NCI-H2171 (cell line): ENCODE results near the gene APLP2.

ENCODE experiments used
- DNase-seq: peaks from one replicate; lab custom pipeline; 2025; lab: John Stamatoyannopoulos, UW

Gene APLP2

DNA sequence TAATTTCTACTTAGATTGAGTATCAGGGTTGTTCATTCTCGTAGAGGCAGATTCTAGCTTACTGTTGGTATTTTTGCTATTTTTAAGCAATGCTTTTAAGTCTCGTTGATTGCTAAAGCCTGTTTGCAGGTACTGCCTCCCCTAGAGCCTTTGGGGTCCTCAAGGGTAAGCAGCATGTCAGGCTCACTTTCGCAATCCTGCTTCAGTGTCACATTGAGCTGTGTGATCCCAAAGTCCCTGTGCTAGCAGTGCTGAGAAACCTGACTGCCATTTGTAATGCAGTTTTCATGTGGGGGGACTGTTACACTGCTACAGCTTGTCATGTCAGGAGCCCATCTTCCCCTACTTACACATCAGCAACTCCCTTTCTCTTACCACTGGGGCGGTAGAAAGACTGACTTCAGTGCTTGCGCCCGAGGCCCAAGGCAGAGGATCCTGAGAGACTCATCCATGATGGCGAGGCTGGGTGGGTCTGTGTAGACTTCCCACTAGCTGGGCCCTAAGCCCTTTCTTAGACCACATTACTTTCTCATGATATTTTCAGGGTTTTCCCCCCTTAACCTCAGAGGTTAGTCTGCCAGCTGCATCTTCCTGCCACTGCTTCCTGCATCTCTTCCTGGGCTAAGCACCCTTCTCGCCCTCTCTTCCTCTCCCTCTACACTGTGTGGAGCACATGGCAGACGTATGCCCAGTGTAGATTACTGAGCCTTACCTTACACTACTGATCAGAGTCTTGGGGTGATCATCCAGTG lies 49.1 kb downstream of the APLP2 start:
- no peak for DNase-seq

GRCh38 chr11:130120045-130120444 lies 50.4 kb downstream of the APLP2 start:
- no peak for DNase-seq

- no peak for DNase-seq
These were observed 51.8 kb downstream of the APLP2 start for GRCh38 chr11:130121445-130121978.

- DNase-seq: no peak
These were observed 52.5 kb downstream of the APLP2 start for GRCh38 chr11:130122141-130122575.

- DNase-seq: no peak
These were observed 53.8 kb downstream of the APLP2 start for GRCh38 chr11:130123414-130124040.

DNA sequence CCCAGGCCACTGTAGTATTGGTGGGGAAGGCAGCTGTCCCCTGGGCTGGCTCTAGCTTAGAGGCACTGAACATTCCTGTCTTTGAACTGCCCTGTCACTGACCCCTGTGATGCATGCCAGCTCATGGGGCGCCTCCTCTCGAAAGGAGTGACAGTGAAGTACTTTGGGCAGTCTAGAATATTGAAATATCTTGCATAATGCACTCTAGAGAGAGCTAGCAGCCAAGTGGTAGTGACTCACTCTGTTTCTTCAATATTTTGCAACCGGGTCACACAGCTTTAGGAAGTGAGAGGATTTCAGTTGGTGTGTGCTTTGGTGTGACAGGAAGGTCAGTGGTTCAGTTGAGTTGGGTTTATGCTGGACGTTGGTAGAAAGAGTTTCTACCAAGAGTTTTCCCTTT lies 54.4 kb downstream of the APLP2 start:
- no peak for DNase-seq

DNA sequence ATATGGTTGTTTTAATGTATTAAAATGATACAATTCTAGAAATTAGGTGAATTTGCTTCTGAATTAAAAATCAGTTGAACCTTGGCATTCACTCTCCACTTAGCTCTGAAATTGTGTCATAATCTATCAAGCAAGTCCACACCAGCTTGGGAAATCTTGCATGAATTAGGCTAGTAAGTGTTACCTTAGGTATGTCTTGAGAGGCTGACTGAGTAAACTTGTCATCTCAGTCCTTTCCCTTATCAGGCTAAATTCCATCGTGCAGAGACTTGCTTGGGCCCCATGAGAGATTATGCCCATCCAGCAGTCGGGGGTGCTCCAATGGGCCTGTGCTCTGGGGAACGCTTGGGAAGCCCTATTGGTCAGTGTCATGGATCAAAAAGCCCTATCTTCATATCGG lies 55.9 kb downstream of the APLP2 start:
- DNase-seq: no peak

GRCh38 chr11:130126516-130126915 lies 56.8 kb downstream of the APLP2 start:
- DNase-seq: no peak

- no peak for DNase-seq
These were observed 57.8 kb downstream of the APLP2 start for GRCh38 chr11:130127509-130127908.

DNA sequence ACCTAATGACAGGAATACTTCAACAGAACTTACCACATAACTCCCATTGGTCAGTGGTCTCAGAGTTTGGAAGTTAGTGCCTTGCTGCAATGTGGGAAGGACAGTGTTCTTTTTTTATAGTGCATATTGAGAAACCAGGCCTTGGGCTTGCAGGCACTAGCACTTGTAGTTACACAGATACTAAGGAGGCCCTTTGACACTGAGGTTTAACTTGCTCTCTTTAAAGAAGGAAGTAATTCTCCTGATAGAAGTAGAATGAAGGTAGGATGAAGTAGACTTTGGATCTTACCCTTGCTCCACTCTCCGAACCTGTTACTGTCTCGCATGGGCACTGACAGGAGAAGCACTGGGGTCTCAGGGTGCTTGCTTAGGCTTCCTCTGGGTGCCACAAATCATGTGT lies 58.9 kb downstream of the APLP2 start:
- no peak for DNase-seq

- DNase-seq: no peak
These were observed 60.2 kb downstream of the APLP2 start for GRCh38 chr11:130129922-130130321.

DNA sequence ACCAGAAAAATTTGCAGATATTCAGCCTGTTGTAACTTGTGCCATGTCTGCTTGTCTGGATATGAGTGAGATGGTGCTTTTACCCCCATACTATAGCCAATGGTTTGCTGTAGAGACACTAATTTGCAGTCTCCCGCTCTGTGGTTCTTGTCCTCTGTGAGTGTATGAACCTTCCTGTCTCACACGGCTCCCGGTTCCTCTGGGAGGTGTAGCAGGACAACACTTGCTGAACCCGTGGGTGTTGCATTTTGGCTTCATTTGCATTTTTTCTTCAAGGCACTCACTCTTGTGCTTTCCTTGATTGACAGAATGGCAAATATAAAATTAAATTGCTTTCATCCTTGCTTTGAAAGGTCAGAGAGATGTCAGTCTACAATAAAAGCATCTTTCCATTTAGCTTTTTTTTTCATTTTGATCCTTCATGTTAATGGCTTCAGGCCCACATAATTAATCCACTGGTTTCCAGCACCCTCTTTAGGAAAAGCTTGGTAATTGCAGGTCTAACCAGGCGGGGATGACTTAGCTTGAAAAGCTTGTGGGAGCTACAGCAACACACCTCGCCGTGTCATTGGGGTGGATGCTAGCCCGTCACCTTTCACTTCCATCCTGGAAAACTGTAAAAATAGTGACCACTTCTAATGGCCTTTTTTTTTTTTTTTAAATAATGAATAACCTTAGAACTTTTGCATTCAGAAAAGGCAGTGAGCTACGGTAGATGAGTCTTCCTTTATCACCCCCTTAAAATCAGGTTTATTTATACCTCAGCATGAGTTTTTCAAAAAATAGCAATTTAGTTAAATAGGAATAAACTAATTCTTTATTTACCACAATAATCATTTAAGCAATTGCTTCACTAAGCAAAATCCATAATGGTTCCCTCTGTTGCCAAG lies 62.5 kb downstream of the APLP2 start:
- no peak for DNase-seq

DNA sequence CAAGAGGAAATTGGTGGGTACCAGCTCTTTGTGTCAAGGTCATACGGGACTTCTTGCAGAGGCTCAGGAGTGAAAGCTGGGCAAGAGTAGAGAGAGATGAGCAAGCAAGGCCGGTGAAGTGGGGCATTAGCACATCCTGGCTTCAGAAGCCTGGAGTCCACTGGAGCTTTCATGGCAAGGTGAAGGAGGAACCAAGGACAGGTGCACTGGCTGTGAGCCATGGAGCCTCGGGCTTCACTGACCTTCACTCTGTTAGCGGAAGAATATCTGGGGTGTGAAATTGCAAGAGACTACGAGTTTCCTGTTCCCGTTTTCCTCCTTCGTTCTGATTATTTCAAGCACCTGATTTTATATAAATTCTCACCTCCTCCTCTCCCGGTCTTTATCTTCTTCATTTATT lies 64.0 kb downstream of the APLP2 start:
- no peak for DNase-seq

GRCh38 chr11:130136107-130136506 lies 66.4 kb downstream of the APLP2 start:
- DNase-seq: no peak

- no peak for DNase-seq
These were observed 68.3 kb downstream of the APLP2 start for GRCh38 chr11:130137999-130138398.

DNA sequence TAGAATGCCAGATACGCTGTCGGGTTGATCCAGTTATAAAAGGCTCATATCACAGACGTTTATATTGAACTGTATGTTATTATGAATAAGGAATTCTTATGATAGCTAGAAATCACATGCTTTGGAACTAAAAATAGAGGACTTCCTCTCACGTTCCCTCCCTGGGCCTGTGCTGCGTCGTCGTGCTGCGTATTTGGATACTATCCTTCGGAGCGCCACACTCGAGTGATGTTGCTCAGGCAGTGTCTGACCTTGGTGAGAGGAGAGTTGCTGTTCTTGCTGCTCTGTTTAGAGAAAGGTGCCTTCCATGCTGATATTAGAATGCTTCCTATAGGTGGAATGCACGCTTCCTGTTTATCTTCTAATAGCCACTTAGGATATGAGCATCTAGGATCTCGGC lies 69.7 kb downstream of the APLP2 start:
- DNase-seq: no peak

DNA sequence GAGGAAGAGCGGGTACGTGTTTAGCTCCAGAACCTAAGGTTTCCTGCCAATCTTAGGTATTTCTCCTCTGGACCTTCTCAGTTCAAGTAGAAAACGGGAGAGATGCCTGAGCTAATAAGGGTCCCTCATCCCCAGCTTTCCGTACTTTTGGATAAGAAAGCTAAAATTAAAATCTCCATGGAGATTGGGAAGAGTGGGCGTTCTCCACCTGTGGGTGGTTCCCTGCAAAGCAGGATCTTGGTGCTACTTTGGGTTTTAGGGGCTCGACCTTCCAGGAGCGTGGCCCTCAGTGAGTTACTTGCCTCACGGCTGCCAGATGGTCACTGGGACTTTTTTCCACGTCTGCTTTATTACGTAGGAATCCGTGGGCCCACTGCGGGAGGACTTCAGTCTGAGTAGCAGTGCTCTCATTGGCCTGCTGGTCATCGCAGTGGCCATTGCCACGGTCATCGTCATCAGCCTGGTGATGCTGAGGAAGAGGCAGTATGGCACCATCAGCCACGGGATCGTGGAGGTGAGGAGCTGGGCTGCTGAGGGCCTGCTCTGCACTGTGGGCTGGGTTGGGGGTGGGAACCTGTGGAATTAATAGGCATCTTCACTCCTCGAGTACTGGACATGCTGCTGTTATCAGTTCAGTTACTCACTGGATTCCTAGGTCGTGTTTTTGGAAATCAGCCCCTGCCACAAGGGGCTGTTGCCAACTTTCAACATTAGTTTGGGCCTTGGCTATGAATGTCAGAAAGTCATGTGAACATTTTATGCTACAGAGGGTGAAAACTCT lies 72.1 kb downstream of the APLP2 start:
- no peak for DNase-seq

- no peak for DNase-seq
These were observed 74.4 kb downstream of the APLP2 start for GRCh38 chr11:130144141-130144540.

DNA sequence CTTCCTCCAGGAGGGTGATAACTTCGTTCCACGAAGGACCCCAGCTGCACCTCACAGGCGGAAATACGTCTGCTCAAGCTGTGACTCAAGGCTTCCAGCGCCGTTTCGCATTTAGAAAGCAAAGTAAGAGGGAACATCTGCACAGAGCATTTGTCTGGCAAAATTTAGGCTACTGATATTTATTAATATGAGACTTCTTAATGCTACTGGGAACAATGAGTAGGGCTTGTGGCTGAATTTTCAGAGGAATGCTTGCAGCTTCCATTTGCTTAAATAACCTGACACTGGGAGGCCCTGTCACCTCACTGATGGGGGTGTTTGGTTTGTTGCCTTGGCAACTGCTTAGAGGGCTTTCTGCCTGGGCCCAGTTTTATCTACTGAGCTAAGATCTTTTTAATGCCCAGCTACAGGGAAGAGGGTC lies 75.2 kb downstream of the APLP2 start:
- DNase-seq: no peak

DNA sequence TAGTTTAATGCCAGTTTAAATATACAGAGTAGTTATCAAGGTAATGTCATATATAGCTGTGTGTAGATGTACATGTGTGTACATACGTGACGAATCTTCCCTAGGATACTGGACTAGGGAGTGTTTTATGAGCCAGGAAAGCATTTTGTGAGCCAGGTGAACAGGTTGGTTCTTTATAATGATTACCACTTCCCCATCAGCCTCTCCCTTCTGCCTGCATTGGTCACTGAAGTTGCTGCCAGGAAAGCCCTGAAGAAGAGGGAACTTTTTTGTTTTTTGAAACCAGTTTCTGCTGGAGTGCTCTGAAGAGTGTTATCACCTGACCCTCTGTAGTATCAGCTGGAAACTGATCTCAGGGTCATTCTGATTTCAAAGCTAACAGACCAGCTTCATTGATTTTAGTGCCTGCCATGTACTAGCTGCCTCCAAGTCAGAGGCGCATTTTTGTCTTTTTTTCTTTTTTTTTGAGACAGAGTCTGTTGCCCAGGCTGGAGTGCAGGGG lies 75.7 kb downstream of the APLP2 start:
- no peak for DNase-seq

DNA sequence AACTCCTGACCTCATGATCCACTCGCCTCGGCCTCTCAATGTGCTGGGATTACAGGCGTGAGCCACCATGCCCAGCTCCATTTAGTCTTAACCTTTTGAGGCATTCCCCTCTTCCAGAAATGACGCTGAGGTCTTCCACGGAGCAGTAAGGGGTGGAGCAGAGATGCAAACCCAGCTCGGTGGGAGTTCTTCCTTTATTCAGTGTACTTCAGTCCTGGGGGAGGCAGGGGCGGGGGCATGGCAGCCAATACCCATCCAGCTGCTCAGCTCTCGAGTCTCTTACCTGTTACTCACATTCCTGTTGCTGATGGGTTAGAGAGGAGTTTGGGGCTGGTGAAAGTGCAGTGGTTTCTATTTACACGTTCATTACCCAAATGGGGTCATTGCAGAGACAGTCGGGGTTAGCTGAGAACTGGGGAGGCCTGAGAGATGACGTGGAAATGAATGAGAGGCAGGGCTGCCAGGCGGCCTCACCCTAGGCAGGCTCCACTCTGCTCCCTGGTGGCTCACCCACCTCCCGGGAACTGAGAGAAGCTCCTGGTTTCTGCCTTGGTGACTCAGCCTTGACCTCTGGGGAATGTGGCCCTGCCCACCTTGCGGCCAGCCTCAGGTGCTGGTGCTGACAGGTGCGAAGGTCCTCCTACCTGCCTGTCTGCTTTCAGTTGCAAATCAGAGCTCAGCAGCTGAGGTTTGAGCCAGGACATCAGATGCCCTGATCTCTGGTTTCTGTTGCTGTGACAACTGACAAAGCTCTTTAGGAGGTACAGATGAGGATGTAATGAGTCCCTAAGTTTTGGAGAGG lies 76.5 kb downstream of the APLP2 start:
- no peak for DNase-seq
